DND-41 (cell line): ENCODE results near the gene VWF.

Experiments
- ATAC-seq: fragments of 200-7000 bp; cut with Tn5 transposase; 3 replicates; pipeline ENCODE4 v1.9.1; 2021; ENCODE audit warnings: low read depth; ENCODE audit not compliant: insufficient read depth
- DNase-seq: peaks from one replicate; pipeline ENCODE4 v3.0.0-alpha.2; 2020
- H2AFZ ChIP-seq: 2 replicates; pipeline ENCODE4 v1.6.0; 2012; ENCODE audit warnings: low read depth, low read length
- H3K27ac ChIP-seq: 2 replicates; pipeline ENCODE4 v1.5.1; 2012; ENCODE audit warnings: low read length, inconsistent platforms
- H3K27me3 ChIP-seq: fragments of 200-600 bp; sonication (generic); 2 replicates; pipeline ENCODE4 v1.6.0; 2012; ENCODE audit warnings: low read length, mild to moderate bottlenecking, inconsistent platforms; ENCODE audit not compliant: insufficient read depth, poor library complexity
- H3K36me3 ChIP-seq: 2 replicates; pipeline ENCODE4 v1.5.1; 2012; ENCODE audit warnings: low read length, inconsistent platforms; ENCODE audit not compliant: insufficient read depth
- H3K4me1 ChIP-seq: 2 replicates; pipeline ENCODE4 v1.5.1; 2012; ENCODE audit warnings: mild to moderate bottlenecking, low read length; ENCODE audit not compliant: insufficient read depth
- H3K4me2 ChIP-seq: 2 replicates; pipeline ENCODE4 v1.6.0; 2012; ENCODE audit warnings: mild to moderate bottlenecking, moderate library complexity, low read length, inconsistent platforms; ENCODE audit not compliant: insufficient read depth
- H3K4me3 ChIP-seq, 2 experiments: fragments of 200-600 bp in 1 of 2; shearing (Covaris generic) in 1 of 2; 2 replicates each; pipeline ENCODE4 v1.5.1; 2012 to 2016; ENCODE audit warnings: inconsistent platforms in 2 of 2, low read length in 2 of 2, mild to moderate bottlenecking in 2 of 2, low read depth in 1 of 2, moderate library complexity in 1 of 2
- H3K79me2 ChIP-seq: 2 replicates; pipeline ENCODE4 v1.6.0; 2012; ENCODE audit warnings: low read length, inconsistent platforms; ENCODE audit not compliant: insufficient read depth
- H3K9ac ChIP-seq: 2 replicates; pipeline ENCODE4 v1.6.0; 2012; ENCODE audit warnings: low read depth, mild to moderate bottlenecking, inconsistent platforms, low read length, moderate library complexity
- H3K9me3 ChIP-seq: 2 replicates; pipeline ENCODE4 v1.5.1; 2012; ENCODE audit warnings: low read length, moderate library complexity, mild to moderate bottlenecking, inconsistent platforms; ENCODE audit not compliant: insufficient read depth, severe bottlenecking
- H4K20me1 ChIP-seq: 2 replicates; pipeline ENCODE4 v1.6.0; 2012; ENCODE audit warnings: low read length; ENCODE audit not compliant: insufficient read depth
- CTCF ChIP-seq: IDR thresholded peaks from 2 replicates; pipeline ENCODE4 v1.5.1; 2012; ENCODE audit warnings: borderline replicate concordance, low read length, moderate library complexity, mild to moderate bottlenecking; ENCODE audit not compliant: poor library complexity, severe bottlenecking; ENCODE audit errors: extremely low read depth
- EZH2 ChIP-seq: IDR thresholded peaks from 3 replicates; pipeline ENCODE4 v1.6.1; 2012; ENCODE audit warnings: borderline replicate concordance, low read depth, mild to moderate bottlenecking, moderate library complexity, low read length, inconsistent platforms; ENCODE audit not compliant: severe bottlenecking

VWF gene

DNA sequence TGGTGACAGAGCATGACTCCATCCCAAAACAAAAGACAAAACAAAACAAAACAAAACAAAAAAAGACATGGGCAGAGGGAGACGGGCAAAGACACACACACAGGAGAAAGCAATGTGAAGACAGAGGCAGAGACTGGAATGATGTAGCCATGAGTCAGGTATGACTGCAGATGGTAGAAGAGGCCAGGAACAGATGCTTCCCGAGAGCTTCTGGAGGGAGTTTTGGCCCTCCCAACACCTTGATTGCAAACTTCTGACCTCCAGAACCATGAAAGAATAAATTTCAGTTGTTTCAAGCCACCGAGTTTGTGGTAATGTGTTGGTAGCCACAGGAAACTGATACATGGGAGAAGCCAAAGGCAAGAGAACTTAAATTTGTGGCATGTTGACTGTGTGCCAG is 27.1 kb downstream of the VWF start:
- Histone ChIP-seq H3K4me1 (no peaks in the 10 kb centered on the region), H3K27me3 (peaks cover 12% of the 10 kb centered on the region), H3K27ac (no peak overlapping the region), H3K9me3 (no peaks in the 10 kb centered on the region), H3K36me3 (no peaks in the 10 kb centered on the region), H2AFZ (no peak overlapping the region), H3K79me2 (no peaks in the 10 kb centered on the region), H3K4me3 (no peak overlapping the region), H4K20me1 (no peaks in the 10 kb centered on the region), H3K9ac (no peak overlapping the region), H3K4me2 (no peak overlapping the region)
- no peak for TF ChIP-seq CTCF
- no peak for TF ChIP-seq EZH2
- ATAC-seq = no peak
- DNase-seq = no peak

DNA sequence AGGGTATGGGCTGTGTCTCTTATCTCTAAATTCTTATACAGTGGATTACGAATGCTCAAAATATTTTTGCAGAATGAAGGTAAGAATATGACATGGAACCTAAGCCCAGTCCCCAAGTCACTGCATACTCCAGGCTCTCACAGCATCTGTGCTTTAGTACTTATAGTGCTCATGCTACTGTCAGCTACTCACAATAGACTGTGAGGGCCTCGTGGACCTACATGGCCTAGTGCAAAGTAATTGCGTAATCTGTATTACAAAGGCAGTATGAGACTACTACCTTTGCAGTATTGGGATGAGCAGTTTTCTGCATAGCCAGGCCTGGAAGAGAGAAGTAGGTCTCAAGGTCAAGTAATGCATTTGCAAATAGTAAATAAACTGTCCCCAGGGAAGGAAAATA is 27.9 kb downstream of the VWF start:
- peaks cover 12% of the 10 kb centered on the region for H3K27me3 ChIP-seq
- no peak overlapping the region for H3K4me3 ChIP-seq
- no peak overlapping the region for H2AFZ ChIP-seq
- no peak overlapping the region for H3K9ac ChIP-seq
- DNase-seq (no peak), ATAC-seq (no peak)
- no peaks in the 10 kb centered on the region for H4K20me1 ChIP-seq
- H3K79me2 ChIP-seq = no peaks in the 10 kb centered on the region
- no peaks in the 10 kb centered on the region for H3K9me3 ChIP-seq
- no peak for TF ChIP-seq EZH2
- TF ChIP-seq CTCF = no peak
- no peak overlapping the region for H3K27ac ChIP-seq
- no peaks in the 10 kb centered on the region for H3K36me3 ChIP-seq
- H3K4me1 ChIP-seq = no peaks in the 10 kb centered on the region
- no peak overlapping the region for H3K4me2 ChIP-seq

DNA sequence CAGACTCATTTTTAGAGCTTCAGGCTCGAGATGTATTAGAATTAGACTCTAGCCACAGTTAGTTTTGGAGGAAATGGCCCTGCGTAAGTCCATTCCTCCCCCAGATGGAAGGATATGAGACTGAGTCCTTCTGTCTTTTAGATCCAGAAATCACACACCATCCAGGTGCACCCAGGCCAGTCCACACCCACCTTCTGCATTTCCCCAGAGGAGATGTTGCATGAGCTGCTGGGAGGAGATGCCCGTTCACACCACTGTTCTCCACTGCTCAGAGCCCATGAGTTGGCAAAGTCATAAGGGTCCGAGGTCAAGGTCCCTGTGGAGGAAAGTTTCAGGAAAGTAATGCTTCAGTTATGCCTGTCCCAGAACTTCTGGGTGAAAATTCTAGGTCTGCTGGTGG is 29.2 kb downstream of the VWF start:
- TF ChIP-seq EZH2 = no peak
- TF ChIP-seq CTCF = no peak
- Histone ChIP-seq H3K27me3 (peaks cover 17% of the 10 kb centered on the region), H3K36me3 (no peaks in the 10 kb centered on the region), H3K4me3 (no peak overlapping the region), H3K9me3 (no peaks in the 10 kb centered on the region), H3K4me2 (no peak overlapping the region), H3K27ac (no peak overlapping the region), H3K9ac (no peak overlapping the region), H3K4me1 (no peaks in the 10 kb centered on the region), H3K79me2 (no peaks in the 10 kb centered on the region), H4K20me1 (no peaks in the 10 kb centered on the region), H2AFZ (no peak overlapping the region)
- ATAC-seq = no peak
- no peak for DNase-seq

GRCh38 chr12:6093764-6094163 is 30.7 kb downstream of the VWF start:
- Histone ChIP-seq H3K9ac (no peak overlapping the region), H3K27ac (no peak overlapping the region), H4K20me1 (no peaks in the 10 kb centered on the region), H3K79me2 (no peaks in the 10 kb centered on the region), H3K27me3 (peaks cover 22% of the 10 kb centered on the region), H3K4me1 (no peaks in the 10 kb centered on the region), H2AFZ (no peak overlapping the region), H3K36me3 (no peaks in the 10 kb centered on the region), H3K4me3 (no peak overlapping the region), H3K9me3 (no peaks in the 10 kb centered on the region), H3K4me2 (no peak overlapping the region)
- ATAC-seq (no peak), DNase-seq (no peak)
- no peak for TF ChIP-seq CTCF
- TF ChIP-seq EZH2 = no peak
